ENCODE results near the gene KLHDC8A.
"Not testable (repeated sequence)": the region's sequence is repeated elsewhere in the genome, so short reads cannot be mapped to it uniquely, and the experiment has no call there.

DNA sequence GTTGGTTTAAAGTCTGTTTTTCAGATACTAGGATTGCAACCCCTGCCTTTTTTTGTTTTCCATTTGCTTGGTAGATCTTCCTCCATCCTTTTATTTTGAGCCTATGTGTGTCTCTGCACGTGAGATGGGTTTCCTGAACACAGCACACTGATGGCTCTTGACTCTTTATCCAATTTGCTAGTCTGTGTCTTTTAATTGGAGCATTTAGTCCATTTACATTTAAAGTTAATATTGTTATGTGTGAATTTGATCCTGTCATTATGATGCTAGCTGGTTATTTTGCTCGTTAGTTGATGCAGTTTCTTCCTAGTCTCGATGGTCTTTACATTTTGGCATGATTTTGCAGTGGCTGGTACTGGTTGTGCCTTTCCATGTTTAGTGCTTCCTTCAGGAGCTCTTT lies 47.8 kb upstream of the KLHDC8A start:
- TF ChIP-seq, protein P1, sequence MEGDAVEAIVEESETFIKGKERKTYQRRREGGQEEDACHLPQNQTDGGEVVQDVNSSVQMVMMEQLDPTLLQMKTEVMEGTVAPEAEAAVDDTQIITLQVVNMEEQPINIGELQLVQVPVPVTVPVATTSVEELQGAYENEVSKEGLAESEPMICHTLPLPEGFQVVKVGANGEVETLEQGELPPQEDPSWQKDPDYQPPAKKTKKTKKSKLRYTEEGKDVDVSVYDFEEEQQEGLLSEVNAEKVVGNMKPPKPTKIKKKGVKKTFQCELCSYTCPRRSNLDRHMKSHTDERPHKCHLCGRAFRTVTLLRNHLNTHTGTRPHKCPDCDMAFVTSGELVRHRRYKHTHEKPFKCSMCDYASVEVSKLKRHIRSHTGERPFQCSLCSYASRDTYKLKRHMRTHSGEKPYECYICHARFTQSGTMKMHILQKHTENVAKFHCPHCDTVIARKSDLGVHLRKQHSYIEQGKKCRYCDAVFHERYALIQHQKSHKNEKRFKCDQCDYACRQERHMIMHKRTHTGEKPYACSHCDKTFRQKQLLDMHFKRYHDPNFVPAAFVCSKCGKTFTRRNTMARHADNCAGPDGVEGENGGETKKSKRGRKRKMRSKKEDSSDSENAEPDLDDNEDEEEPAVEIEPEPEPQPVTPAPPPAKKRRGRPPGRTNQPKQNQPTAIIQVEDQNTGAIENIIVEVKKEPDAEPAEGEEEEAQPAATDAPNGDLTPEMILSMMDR (conservative IDR thresholded peaks at IDR 0.05; ENCODE audit: low read depth, low read length), result not testable (repeated sequence)
- TF ChIP-seq EZH2 (IDR thresholded peaks at IDR 0.05; ENCODE audit: borderline replicate concordance, low read depth, low read length, poor library complexity, severe bottlenecking), result not testable (repeated sequence)
